Lung (tissue), 12 donors: ENCODE data around the gene CD164L2. TPM values are rescaled to one million over a fixed set of nuclear protein-coding genes. Genes with fewer than 3 reads are reported as not detected.

Experiments
- ATAC-seq: fragments of 200-7000 bp; cut with Tn5 transposase; one replicate; pipeline ENCODE4 v1.9.1; 2020; ENCODE audit warnings: moderate number of reproducible peaks; ENCODE audit not compliant: insufficient read depth, low FRiP score
- DNase-seq, 3 donors: peaks; one replicate each; pipeline ENCODE4 v3.0.0-alpha.2; 2013 to 2017
- H3K27ac ChIP-seq, 2 donors: one replicate each; pipeline ENCODE4 v1.5.1; 2013; ENCODE audit warnings: mild to moderate bottlenecking in 2 of 2, moderate library complexity in 2 of 2, control low read depth in 1 of 2, inconsistent platforms in 1 of 2, low read depth in 1 of 2, low read length in 1 of 2
- H3K27me3 ChIP-seq, 3 donors: one replicate each; pipeline ENCODE4 v1.5.1; 2013; ENCODE audit warnings: low read length in 2 of 3; ENCODE audit not compliant: control insufficient read depth in 3 of 3, insufficient read depth in 3 of 3
- H3K36me3 ChIP-seq, 4 donors: one replicate each; pipeline ENCODE4 v1.5.1; 2013; ENCODE audit warnings: low read length in 4 of 4, mild to moderate bottlenecking in 1 of 4, moderate library complexity in 1 of 4; ENCODE audit not compliant: control insufficient read depth in 4 of 4, insufficient read depth in 4 of 4
- H3K4me1 ChIP-seq, 5 donors: one replicate each; pipeline ENCODE4 v1.5.1; 2013; ENCODE audit warnings: low read length in 5 of 5, mild to moderate bottlenecking in 2 of 5, moderate library complexity in 1 of 5; ENCODE audit not compliant: control insufficient read depth in 5 of 5, insufficient read depth in 5 of 5
- H3K4me3 ChIP-seq: one replicate; pipeline ENCODE4 v1.5.1; 2013; ENCODE audit warnings: mild to moderate bottlenecking, control low read depth, moderate library complexity
- H3K9ac ChIP-seq, 2 donors: one replicate each; pipeline ENCODE4 v1.5.1; 2013; ENCODE audit warnings: low read length in 2 of 2, control low read depth in 1 of 2; ENCODE audit not compliant: insufficient read depth in 1 of 2
- H3K9me3 ChIP-seq, 4 donors: one replicate each; pipeline ENCODE4 v1.5.1; 2013; ENCODE audit warnings: low read length in 3 of 4, mild to moderate bottlenecking in 1 of 4, moderate library complexity in 1 of 4; ENCODE audit not compliant: control insufficient read depth in 4 of 4, insufficient read depth in 3 of 4
- CTCF ChIP-seq: IDR thresholded peaks from 2 replicates; pipeline ENCODE4 v1.5.1; 2012; ENCODE audit warnings: mild to moderate bottlenecking; ENCODE audit errors: control extremely low read depth, extremely low read depth
- WGBS, 2 donors: extraction: QIAGEN DNeasy Blood & Tissue Kit; methylation state at CpG; one replicate each; pipeline ENCODE4 v1.1.7; 2013; 5-methylcytosine and 5-hydroxymethylcytosine counted together
- polyA plus RNA-seq, 2 donors: library from polyadenylated mRNA; stranded (reverse); fragments of 200-250 nt; gene quantifications; one replicate each; pipeline ENCODE4 v1.2.1, GENCODE V29; 2013
- total RNA-seq, 2 donors: library from RNA; depleted of rRNA in 1 of 2; stranded (reverse); fragments of >200 nt in 1 of 2; gene quantifications; one replicate each; pipeline ENCODE4 v1.2.1, GENCODE V29; 2014 to 2021
- donor health status: control.
- donor health status: control.
- donor health status: Bipolar disorder and iron deficiency.
- donor health status: healthy.
- donor health status: DM: yes; HTN: yes; CAD: no.

CD164L2 gene
- total and polyA plus RNA-seq, 4 donors = 6.3 to 19.8 (median 8.9) TPM

- no peak overlapping the region for H3K27ac ChIP-seq
- ATAC-seq (no peak), DNase-seq (no peak)
- H3K4me3 ChIP-seq = no peak overlapping the region
- H3K9me3 ChIP-seq = no peaks in the 10 kb centered on the region
- H3K4me1 ChIP-seq = peaks cover 0 to 16% (median 7%) of the 10 kb centered on the region in 5 donors
- TF ChIP-seq CTCF = no peak
- 92 to 93% methylated on average over 12 of the region's 12 CpGs for whole genome bisulfite sequencing, 2 donors
- no peak overlapping the region for H3K9ac ChIP-seq
- H3K27me3 ChIP-seq = peaks cover 0 to 8% (median 0%) of the 10 kb centered on the region in 3 donors
- H3K36me3 ChIP-seq = no peaks in the 10 kb centered on the region
These were observed 37.9 kb downstream of the CD164L2 start for GRCh38 chr1:27345272-27345671.

- Histone ChIP-seq H3K27me3 (peaks cover 0 to 1% (median 0%) of the 10 kb centered on the region in 3 donors), H3K9me3 (no peaks in the 10 kb centered on the region), H3K36me3 (peaks cover 0 to 2% (median 0%) of the 10 kb centered on the region in 4 donors), H3K9ac (no peak overlapping the region), H3K4me1 (peaks cover 0 to 9% (median 4%) of the 10 kb centered on the region in 5 donors), H3K27ac (peak overlapping the region in 1 of 2 donors; percentile 87), H3K4me3 (no peak overlapping the region)
- no peak for TF ChIP-seq CTCF
- 37 to 54% methylated on average over 5 of the region's 5 CpGs for WGBS, 2 donors
- DNase-seq (no peak), ATAC-seq (no peak)
These were observed 39.5 kb downstream of the CD164L2 start for GRCh38 chr1:27343639-27344025.

GRCh38 chr1:27342778-27343638 is 40.1 kb downstream of the CD164L2 start:
- H3K9me3 ChIP-seq = no peaks in the 10 kb centered on the region
- H3K36me3 ChIP-seq = peaks cover 0 to 3% (median 0%) of the 10 kb centered on the region in 4 donors
- peaks cover 0 to 9% (median 4%) of the 10 kb centered on the region in 5 donors for H3K4me1 ChIP-seq
- 22 to 36% methylated on average over 31 of the region's 31 CpGs for WGBS, 2 donors
- peak; percentile 46 for ATAC-seq
- no peak for TF ChIP-seq CTCF
- peak overlapping the region in 1 of 2 donors; percentile 16 for H3K9ac ChIP-seq
- no peaks in the 10 kb centered on the region for H3K27me3 ChIP-seq
- no peak for DNase-seq
- H3K4me3 ChIP-seq = peak overlapping the region; percentile 22
- H3K27ac ChIP-seq = peak overlapping the region in 1 of 2 donors; percentile 87
